CD4-positive, alpha-beta memory T cell (primary cell): ENCODE results near the gene ECSCR. TPM values are rescaled to one million over a fixed set of nuclear protein-coding genes. Genes with fewer than 3 reads are reported as not detected.
"Not testable (repeated sequence)": the region's sequence is repeated elsewhere in the genome, so short reads cannot be mapped to it uniquely, and the experiment has no call there.

Experiments used
- CTCF ChIA-PET: fragments of 350-600 bp; sonication (Branson Sonifier 250); formaldehyde crosslinking; loops from one replicate; lab custom pipeline; 2021; ENCODE audit warnings: inconsistent platforms; ENCODE audit not compliant: partially characterized antibody; lab: Charles Lee
- POLR2A ChIA-PET: fragments of 350-600 bp; sonication (Branson Sonifier 250); formaldehyde crosslinking; loops from one replicate; lab custom pipeline; 2021; ENCODE audit not compliant: partially characterized antibody; lab: Charles Lee
- DNase-seq, 5 donors: peaks; one replicate each; pipeline versions ENCODE4 v3.0.0 to v3.0.0-alpha.2; 2020 to 2022; ENCODE audit warnings: mixed read lengths in 1 of 5
- H3K27ac ChIP-seq: one replicate; pipeline ENCODE4 v1.7.0; 2013; ENCODE audit warnings: low read depth, low read length
- H3K27me3 ChIP-seq: 2 replicates; pipeline ENCODE4 v1.7.0; 2013; ENCODE audit warnings: mild to moderate bottlenecking, low read length, moderate library complexity; ENCODE audit not compliant: insufficient read depth
- H3K36me3 ChIP-seq: 2 replicates; pipeline ENCODE4 v1.7.0; 2013; ENCODE audit warnings: mild to moderate bottlenecking, low read length, moderate library complexity; ENCODE audit not compliant: insufficient read depth
- H3K4me1 ChIP-seq: 2 replicates; pipeline ENCODE4 v1.7.0; 2013; ENCODE audit warnings: mild to moderate bottlenecking, low read length, moderate library complexity; ENCODE audit not compliant: insufficient read depth
- H3K4me3 ChIP-seq, 2 donors: one replicate each; pipeline ENCODE4 v1.7.0; 2013; ENCODE audit warnings: low read length in 2 of 2, mild to moderate bottlenecking in 1 of 2
- H3K9me3 ChIP-seq, 2 donors: one replicate each; pipeline ENCODE4 v1.7.0; 2013; ENCODE audit warnings: low read length in 2 of 2, control low read depth in 1 of 2; ENCODE audit not compliant: control insufficient read depth in 1 of 2
- H3K27ac Mint-ChIP-seq, 7 donors: one replicate each; pipeline ENCODE4 v1.8.0; 2020 to 2021; ENCODE audit warnings: mixed read lengths in 7 of 7, mild to moderate bottlenecking in 6 of 7, inconsistent platforms in 3 of 7, moderate library complexity in 3 of 7
- H3K27me3 Mint-ChIP-seq, 2 donors: one replicate each; pipeline ENCODE4 v1.8.0; 2020 to 2021; ENCODE audit warnings: mixed read lengths in 2 of 2
- H3K36me3 Mint-ChIP-seq, 2 donors: one replicate each; pipeline ENCODE4 v1.8.0; 2020 to 2021; ENCODE audit warnings: mixed read lengths in 2 of 2, inconsistent platforms in 1 of 2, mild to moderate bottlenecking in 1 of 2
- H3K4me1 Mint-ChIP-seq, 4 donors: one replicate each; pipeline ENCODE4 v1.8.0; 2020 to 2021; ENCODE audit warnings: mixed read lengths in 4 of 4, mild to moderate bottlenecking in 1 of 4
- H3K4me3 Mint-ChIP-seq, 8 donors: one replicate each; pipeline ENCODE4 v1.8.0; 2020 to 2021; ENCODE audit warnings: mixed read lengths in 8 of 8, mild to moderate bottlenecking in 7 of 8, moderate library complexity in 6 of 8, inconsistent platforms in 3 of 8
- H3K9me3 Mint-ChIP-seq, 8 donors: one replicate each; pipeline ENCODE4 v1.8.0; 2020 to 2021; ENCODE audit warnings: mixed read lengths in 8 of 8, mild to moderate bottlenecking in 5 of 8, inconsistent platforms in 3 of 8, moderate library complexity in 1 of 8
- intact Hi-C: fragments of 100-400 bp; cut with micrococcal nuclease; formaldehyde crosslinking; loops from one replicate; pipeline ENCODE4 v1.15.1; 2023
- polyA plus RNA-seq, 2 donors: library from polyadenylated mRNA; unstranded; fragments of 300-500 nt; fragmentation: Illumina TruSeq; gene quantifications; one replicate each; pipeline ENCODE4 v1.2.3, GENCODE V29; 2021
- total RNA-seq, 2 experiments: library from RNA; stranded (reverse); gene quantifications; one replicate each; pipeline ENCODE4 v1.2.3, GENCODE V29; 2021

Gene ECSCR
- total and polyA plus RNA-seq, 4 experiments from 2014 or later: 0.32 to 0.33 TPM; not detected in 2

DNA sequence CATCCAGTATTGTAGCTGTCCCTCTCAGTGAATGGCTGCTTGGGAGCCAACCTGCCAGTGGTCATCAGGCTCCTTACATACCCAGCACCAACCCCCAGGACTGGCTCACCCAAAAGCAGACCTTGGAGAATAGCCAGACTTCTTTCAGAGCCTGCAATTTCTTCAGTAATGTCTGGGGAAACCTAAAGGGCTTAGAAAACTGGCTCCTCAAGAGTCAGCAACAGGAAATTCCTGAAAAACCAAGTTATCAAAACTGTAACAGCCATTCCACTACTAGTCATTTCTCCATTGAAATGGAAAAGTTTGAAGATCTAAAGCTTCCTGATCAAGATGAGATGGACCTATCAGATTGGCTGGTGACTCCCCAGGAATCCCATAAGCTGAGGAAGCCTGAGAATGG lies 32.3 kb upstream of the ECSCR start:
- H3K4me1 ChIP-seq: peaks cover 9% of the 10 kb centered on the region
- Mint-ChIP-seq H3K36me3 (no peaks in the 10 kb centered on the region), H3K27me3 (no peaks in the 10 kb centered on the region), H3K9me3 (no peaks in the 10 kb centered on the region), H3K4me1 (peaks cover 6 to 20% (median 11%) of the 10 kb centered on the region in 4 donors), H3K4me3 (no peak overlapping the region), H3K27ac (no peak overlapping the region)
- no peaks in the 10 kb centered on the region for H3K27me3 ChIP-seq
- H3K27ac ChIP-seq: no peak overlapping the region
- H3K4me3 ChIP-seq: no peak overlapping the region
- H3K36me3 ChIP-seq: no peaks in the 10 kb centered on the region
- ChIA-PET CTCF (interaction anchor here (2.0 to 5.3 kb wide), 2 partner anchors 18 to 72 kb away, joined by 12 to 35 read pairs; no protein-coding TSS in a partner anchor), POLR2A (interaction anchor here (6.3 kb wide), 1 partner anchor 12 kb away, joined by 25 read pairs; the partner anchor contains the start of gene STING1)
- H3K9me3 ChIP-seq: no peaks in the 10 kb centered on the region
- DNase-seq: no peak
- intact Hi-C loops: no loop called here

DNA sequence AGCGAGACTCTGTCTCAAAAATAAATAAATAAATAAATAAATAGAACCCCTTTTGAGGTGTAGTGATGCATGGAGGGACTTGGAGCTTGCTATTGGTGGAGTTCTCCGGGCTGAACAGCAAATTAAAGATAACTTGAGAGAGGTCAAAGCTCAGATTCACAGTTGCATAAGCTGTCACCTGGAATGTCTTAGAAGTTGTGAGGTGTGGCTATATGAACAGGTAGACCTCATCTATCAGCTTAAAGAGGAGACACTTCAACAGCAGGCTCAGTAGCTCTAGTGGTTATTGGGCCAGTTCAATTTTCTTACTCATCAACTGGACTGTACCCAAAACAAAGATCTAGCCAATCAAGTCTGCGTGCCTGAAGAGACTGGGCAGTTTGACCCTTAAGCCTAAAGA lies 31.7 kb upstream of the ECSCR start:
- intact Hi-C loops: no loop called here
- no peak overlapping the region for H3K4me3 ChIP-seq
- POLR2A ChIA-PET: interaction anchor here (6.3 kb wide), 1 partner anchor 12 kb away, joined by 25 read pairs; the partner anchor contains the start of gene STING1
- Mint-ChIP-seq H3K27ac (no peak overlapping the region), H3K4me1 (peaks cover 7 to 20% (median 11%) of the 10 kb centered on the region in 4 donors), H3K9me3 (no peaks in the 10 kb centered on the region), H3K36me3 (no peaks in the 10 kb centered on the region), H3K4me3 (no peak overlapping the region), H3K27me3 (no peaks in the 10 kb centered on the region)
- no peaks in the 10 kb centered on the region for H3K27me3 ChIP-seq
- CTCF ChIA-PET: interaction anchor here (1.0 to 5.3 kb wide), 2 partner anchors 18 to 72 kb away, joined by 4 to 35 read pairs; no protein-coding TSS in a partner anchor
- no peaks in the 10 kb centered on the region for H3K9me3 ChIP-seq
- no peak for DNase-seq
- H3K4me1 ChIP-seq: peaks cover 9% of the 10 kb centered on the region
- H3K36me3 ChIP-seq: no peaks in the 10 kb centered on the region
- no peak overlapping the region for H3K27ac ChIP-seq

DNA sequence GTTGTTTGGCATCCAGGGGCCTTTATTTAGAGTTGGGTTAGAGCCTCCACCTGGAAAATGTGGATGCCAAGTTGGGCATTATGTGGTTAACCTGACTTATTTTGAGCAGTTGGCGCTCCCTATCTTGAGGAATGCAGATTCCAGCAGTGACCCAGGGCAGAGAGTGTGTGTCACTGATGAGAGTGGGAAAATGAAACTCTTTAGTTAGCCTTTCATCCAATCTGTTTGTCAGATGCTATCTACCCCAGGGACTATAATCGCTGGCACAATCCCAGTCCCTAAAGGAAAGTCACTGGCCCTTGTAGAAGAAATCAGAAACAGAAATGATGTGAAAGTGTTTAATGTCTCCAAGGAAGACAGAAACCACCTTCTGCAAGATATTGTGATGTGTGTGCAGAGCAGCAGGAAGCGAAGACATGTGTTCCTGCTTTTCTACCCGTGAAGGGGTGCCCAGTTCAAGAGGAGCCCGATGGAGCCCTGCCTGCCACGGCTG lies 30.2 kb upstream of the ECSCR start:
- Histone ChIP-seq H3K36me3 (no peaks in the 10 kb centered on the region), H3K27me3 (no peaks in the 10 kb centered on the region), H3K9me3 (no peaks in the 10 kb centered on the region), H3K4me3 (no peak overlapping the region), H3K27ac (no peak overlapping the region), H3K4me1 (peaks cover 15% of the 10 kb centered on the region)
- H3K9me3 Mint-ChIP-seq: no peaks in the 10 kb centered on the region
- H3K36me3 Mint-ChIP-seq: no peaks in the 10 kb centered on the region
- no peaks in the 10 kb centered on the region for H3K27me3 Mint-ChIP-seq
- no peak for DNase-seq
- peak overlapping the region in 2 of 8 donors; percentile 20 to 42 for H3K4me3 Mint-ChIP-seq
- POLR2A ChIA-PET: interaction anchor here (6.3 kb wide), 1 partner anchor 10 kb away, joined by 25 read pairs; the partner anchor contains the start of gene STING1
- CTCF ChIA-PET: interaction anchor here (0.7 to 5.3 kb wide), 2 partner anchors 20 to 77 kb away, joined by 3 to 35 read pairs; no protein-coding TSS in a partner anchor
- intact Hi-C loops: no loop called here
- peaks cover 9 to 29% (median 18%) of the 10 kb centered on the region in 4 donors for H3K4me1 Mint-ChIP-seq
- H3K27ac Mint-ChIP-seq: peak overlapping the region in 2 of 7 donors; percentile 17 to 26

DNA sequence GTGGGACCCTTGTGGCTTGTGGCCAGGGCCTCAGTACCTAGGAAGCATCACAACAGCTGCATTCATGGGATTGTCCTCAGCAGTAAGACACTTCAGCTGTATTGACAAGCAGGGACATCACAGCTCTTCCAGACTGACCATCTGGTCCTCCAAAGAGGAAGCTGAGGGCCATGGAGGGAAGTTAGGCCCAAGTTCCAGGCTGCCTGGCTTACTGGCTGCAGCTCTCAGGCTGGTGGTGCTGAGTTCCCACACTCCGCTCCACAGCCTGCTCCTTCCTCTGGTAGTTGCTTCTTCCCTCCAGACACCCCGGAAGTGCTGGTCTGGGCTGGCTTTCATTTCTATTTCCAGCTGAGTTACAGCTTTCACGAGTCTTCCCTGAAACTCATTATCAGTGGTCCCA lies 25.7 kb upstream of the ECSCR start:
- CTCF ChIA-PET: interaction anchor here (1.1 kb wide), 1 partner anchor 67 kb away, joined by 3 read pairs; no protein-coding TSS in a partner anchor
- intact Hi-C loops: no loop called here

DNA sequence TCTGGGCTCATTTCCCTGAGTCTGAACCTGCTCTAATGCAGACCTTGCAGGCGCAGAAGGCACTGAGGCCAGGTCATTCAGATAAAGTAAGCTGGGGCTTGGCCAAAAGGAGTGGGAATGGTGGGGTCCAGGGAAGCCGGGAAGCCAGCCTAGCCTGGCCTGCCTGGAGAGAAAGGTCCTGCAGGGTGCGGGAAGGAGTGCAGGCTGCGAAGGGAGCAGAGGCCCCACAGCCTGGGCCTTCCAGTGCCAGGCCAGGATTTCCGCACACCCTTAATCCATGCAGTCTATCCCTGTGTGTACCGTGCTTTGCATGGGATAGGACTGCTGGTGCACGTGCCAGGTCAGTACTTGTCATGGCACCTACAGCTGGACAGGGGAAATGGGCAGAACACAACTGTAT lies 23.7 kb upstream of the ECSCR start:
- Histone ChIP-seq H3K4me3 (no peak overlapping the region), H3K27ac (no peak overlapping the region), H3K27me3 (no peaks in the 10 kb centered on the region), H3K36me3 (no peaks in the 10 kb centered on the region), H3K9me3 (no peaks in the 10 kb centered on the region), H3K4me1 (peaks cover 13% of the 10 kb centered on the region)
- intact Hi-C loops: no loop called here
- H3K27me3 Mint-ChIP-seq: no peaks in the 10 kb centered on the region
- H3K9me3 Mint-ChIP-seq: no peaks in the 10 kb centered on the region
- H3K4me1 Mint-ChIP-seq: peaks cover 9 to 36% (median 20%) of the 10 kb centered on the region in 4 donors
- H3K27ac Mint-ChIP-seq: peak overlapping the region in 1 of 7 donors; percentile 3
- no peak for DNase-seq
- ChIA-PET POLR2A (no interaction called here), CTCF (no interaction called here)
- H3K4me3 Mint-ChIP-seq: peak overlapping the region in 1 of 8 donors; percentile 26
- H3K36me3 Mint-ChIP-seq: peaks cover 4 to 5% of the 10 kb centered on the region in 2 donors

More for the DNA sequence above, 25.7 kb upstream of the ECSCR start:
- no peak for DNase-seq
- Mint-ChIP-seq H3K36me3 (no peaks in the 10 kb centered on the region), H3K4me3 (peak overlapping the region in 2 of 8 donors; percentile 59 to 66), H3K27me3 (no peaks in the 10 kb centered on the region), H3K4me1 (peaks cover 7 to 26% (median 18%) of the 10 kb centered on the region in 4 donors), H3K27ac (peak overlapping the region in 3 of 7 donors; percentile 65 to 79 (median 66)), H3K9me3 (no peaks in the 10 kb centered on the region)
- Histone ChIP-seq H3K9me3 (no peaks in the 10 kb centered on the region), H3K27me3 (no peaks in the 10 kb centered on the region), H3K27ac (no peak overlapping the region), H3K4me1 (peaks cover 14% of the 10 kb centered on the region), H3K4me3 (no peak overlapping the region), H3K36me3 (no peaks in the 10 kb centered on the region)
- POLR2A ChIA-PET: no interaction called here

DNA sequence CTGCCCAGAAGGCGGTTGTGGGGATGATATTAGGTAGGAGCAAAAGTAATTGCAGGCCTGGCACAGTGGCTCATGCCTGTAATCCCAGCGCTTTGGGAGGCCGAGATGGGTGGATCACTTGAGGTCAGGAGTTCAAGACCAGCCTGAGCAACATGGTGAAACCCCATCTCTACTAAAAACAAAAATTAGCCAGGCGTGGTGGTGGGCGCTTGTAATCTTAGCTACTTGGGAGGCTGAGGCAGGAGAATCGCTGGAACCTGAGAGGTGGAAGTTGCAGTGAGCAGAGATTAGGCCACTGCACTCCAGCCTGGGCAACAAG lies 20.3 kb upstream of the ECSCR start:
- Histone ChIP-seq H3K4me1 (peaks cover 41% of the 10 kb centered on the region), H3K27ac (peak overlapping the region; percentile 86)
- not testable (repeated sequence) for H3K4me3 ChIP-seq, H3K27me3 Mint-ChIP-seq, H3K27me3 ChIP-seq, DNase-seq, H3K9me3 Mint-ChIP-seq, H3K9me3 ChIP-seq, H3K36me3 ChIP-seq
- CTCF ChIA-PET: interaction anchor here (0.9 to 11.3 kb wide), 7 partner anchors 12 to 60 kb away, joined by 3 to 97 read pairs (median 11); partner anchors contain the start of gene SMIM33
- Mint-ChIP-seq H3K4me1 (peaks cover 20 to 51% (median 35%) of the 10 kb centered on the region in 4 donors), H3K36me3 (peaks cover 25 to 30% of the 10 kb centered on the region in 2 donors), H3K4me3 (peak overlapping the region; percentile 92 to 98 (median 94)), H3K27ac (peak overlapping the region; percentile 90 to 98 (median 97))
- intact Hi-C loops: loop anchor here (1.0 kb wide), 5 partner anchors 25 to 79 kb away; partner anchors contain the start of genes DNAJC18 and SPATA24
- POLR2A ChIA-PET: interaction anchor here (0.6 to 5.2 kb wide), 20 partner anchors 13 to 209 kb away, joined by 3 to 131 read pairs (median 13); partner anchors contain the start of genes DNAJC18, ECSCR, MATR3 and PAIP2
